SU-DHL-6 (cell line): ENCODE results near the gene UBE2E1.

ENCODE experiments used
- H2AFZ ChIP-seq: fragments of 200-600 bp; sonication (generic); 2 replicates; pipeline ENCODE4 v1.6.1; 2014; ENCODE audit warnings: low read depth, mild to moderate bottlenecking, moderate library complexity, mixed read lengths, antibody characterized with exemption, low read length; ENCODE audit not compliant: severe bottlenecking
- H3F3A ChIP-seq: fragments of 200-600 bp; shearing (Covaris generic); 2 replicates; pipeline ENCODE4 v1.6.0; 2016; ENCODE audit warnings: antibody characterized with exemption, mild to moderate bottlenecking; ENCODE audit not compliant: insufficient read depth
- H3K27ac ChIP-seq: fragments of 200-600 bp; sonication (generic); 2 replicates; pipeline ENCODE4 v1.5.1; 2016; ENCODE audit warnings: low read depth, mild to moderate bottlenecking, low read length, moderate library complexity, mixed read lengths
- H3K27me3 ChIP-seq: fragments of 200-600 bp; sonication (generic), shearing (Covaris generic); 2 replicates; pipeline ENCODE4 v1.6.0; 2014; ENCODE audit warnings: mild to moderate bottlenecking, low read length
- H3K36me3 ChIP-seq: fragments of 200-600 bp; sonication (generic); 2 replicates; pipeline ENCODE4 v1.6.1; 2014; ENCODE audit warnings: mild to moderate bottlenecking, low read length, mixed read lengths
- H3K4me2 ChIP-seq: fragments of 300-600, 200-600 bp; shearing (Covaris generic), sonication (generic); 2 replicates; pipeline ENCODE4 v1.6.0; 2014; ENCODE audit warnings: low read length, low read depth, mild to moderate bottlenecking; ENCODE audit not compliant: poor library complexity, severe bottlenecking
- H3K4me3 ChIP-seq: fragments of 200-600 bp; sonication (generic); 2 replicates; pipeline ENCODE4 v1.5.1; 2014; ENCODE audit warnings: antibody characterized with exemption, low read length, mild to moderate bottlenecking, mixed read lengths; ENCODE audit not compliant: insufficient read depth, poor library complexity, severe bottlenecking
- H3K79me2 ChIP-seq: fragments of 200-600 bp; sonication (generic); 2 replicates; pipeline ENCODE4 v1.6.1; 2014; ENCODE audit warnings: mild to moderate bottlenecking, low read length, moderate library complexity; ENCODE audit not compliant: insufficient read depth
- H3K9ac ChIP-seq: fragments of 200-600 bp; sonication (generic); 2 replicates; pipeline ENCODE4 v1.7.0; 2014; ENCODE audit warnings: mild to moderate bottlenecking, low read length
- H3K9me2 ChIP-seq: fragments of 200-600 bp; sonication (generic); replicated peaks from 2 replicates; pipeline ENCODE4 v1.6.1; 2014; ENCODE audit warnings: low read length; ENCODE audit not compliant: insufficient read depth
- H3K9me3 ChIP-seq: fragments of 200-600 bp; sonication (generic); 2 replicates; pipeline ENCODE4 v1.6.1; 2014; ENCODE audit warnings: low read length, mixed read lengths; ENCODE audit not compliant: insufficient read depth
- H4K20me1 ChIP-seq: fragments of 200-600 bp; sonication (generic); 2 replicates; pipeline ENCODE4 v1.6.1; 2014; ENCODE audit warnings: low read depth, mild to moderate bottlenecking, antibody characterized with exemption, low read length, moderate library complexity, mixed read lengths
- EZH2phosphoT487 ChIP-seq: fragments of 200-600 bp; sonication (generic), shearing (Covaris generic); conservative IDR thresholded peaks from 2 replicates; pipeline ENCODE4 v1.6.1; 2018; ENCODE audit warnings: mild to moderate bottlenecking, antibody characterized with exemption, low read length, moderate library complexity, mixed read lengths
- TF ChIP-seq, protein P1 (sequence below): fragments of 200-600 bp; sonication (generic); IDR thresholded peaks from one replicate; pipeline ENCODE4 v1.5.1; 2017; ENCODE audit warnings: antibody characterized with exemption, mild to moderate bottlenecking, low read length, moderate library complexity; ENCODE audit not compliant: insufficient read depth, poor library complexity, severe bottlenecking

Gene UBE2E1

DNA sequence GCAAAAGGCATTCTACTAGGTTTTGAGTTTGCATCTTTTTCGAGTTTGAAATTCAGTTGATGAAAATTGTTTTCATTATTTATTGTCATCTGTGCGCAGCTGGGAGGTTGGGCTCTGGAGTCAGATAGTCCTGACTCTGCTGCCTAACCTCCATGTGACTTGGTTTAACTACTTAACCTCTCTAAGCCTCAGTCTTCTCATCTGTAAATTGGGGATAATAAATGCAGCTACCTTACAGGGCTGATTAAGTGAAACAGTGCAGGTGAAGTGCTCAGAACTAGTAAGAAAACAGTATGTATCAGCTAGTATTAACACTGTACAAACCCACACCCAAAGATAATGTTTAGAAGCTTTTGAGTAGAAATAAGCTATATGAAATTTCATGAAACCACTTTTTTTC lies 14.1 kb upstream of the UBE2E1 start:
- H3K4me2 ChIP-seq, result no peak overlapping the region
- no peaks in the 10 kb centered on the region for H3K27me3 ChIP-seq
- H3K36me3 ChIP-seq, result no peaks in the 10 kb centered on the region

DNA sequence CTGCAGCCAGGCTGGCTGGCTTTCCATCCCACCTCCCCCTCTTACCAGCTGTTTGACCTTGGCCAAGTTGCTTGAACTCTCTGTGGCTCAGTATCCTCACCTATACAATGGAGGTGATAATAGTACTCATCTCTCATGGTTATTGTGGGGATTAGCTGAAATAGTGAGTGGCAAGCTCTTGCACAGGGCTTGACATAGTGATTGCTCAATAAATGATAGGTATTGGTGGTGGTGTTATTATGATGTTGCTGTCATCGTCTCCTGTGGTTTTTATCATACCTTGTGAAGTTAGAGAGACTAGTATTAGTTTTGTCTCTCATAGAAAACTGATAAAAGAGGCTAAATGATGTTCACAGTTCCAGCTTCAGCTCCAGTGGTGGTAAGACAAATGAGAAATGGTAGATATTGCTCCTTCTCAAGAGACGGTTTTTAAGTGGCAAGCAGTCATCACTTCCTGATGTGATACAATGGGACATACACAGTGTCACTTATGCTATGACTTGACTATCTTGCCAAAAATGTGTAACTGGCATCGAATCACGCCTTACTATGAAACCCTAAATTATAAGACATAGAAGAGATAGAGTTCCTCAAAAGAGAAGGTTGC lies 12.1 kb upstream of the UBE2E1 start:
- Histone ChIP-seq H2AFZ (no peak overlapping the region), H3K36me3 (no peaks in the 10 kb centered on the region), H3K9me3 (no peaks in the 10 kb centered on the region), H3K79me2 (no peaks in the 10 kb centered on the region), H3K27ac (no peak overlapping the region), H3K9me2 (no peaks in the 10 kb centered on the region), H3K27me3 (no peaks in the 10 kb centered on the region), H3K4me2 (no peak overlapping the region), H3F3A (no peaks in the 10 kb centered on the region), H3K9ac (no peak overlapping the region), H4K20me1 (no peaks in the 10 kb centered on the region), H3K4me3 (no peak overlapping the region)
- TF ChIP-seq EZH2phosphoT487, result no peak
- TF ChIP-seq, protein P1, sequence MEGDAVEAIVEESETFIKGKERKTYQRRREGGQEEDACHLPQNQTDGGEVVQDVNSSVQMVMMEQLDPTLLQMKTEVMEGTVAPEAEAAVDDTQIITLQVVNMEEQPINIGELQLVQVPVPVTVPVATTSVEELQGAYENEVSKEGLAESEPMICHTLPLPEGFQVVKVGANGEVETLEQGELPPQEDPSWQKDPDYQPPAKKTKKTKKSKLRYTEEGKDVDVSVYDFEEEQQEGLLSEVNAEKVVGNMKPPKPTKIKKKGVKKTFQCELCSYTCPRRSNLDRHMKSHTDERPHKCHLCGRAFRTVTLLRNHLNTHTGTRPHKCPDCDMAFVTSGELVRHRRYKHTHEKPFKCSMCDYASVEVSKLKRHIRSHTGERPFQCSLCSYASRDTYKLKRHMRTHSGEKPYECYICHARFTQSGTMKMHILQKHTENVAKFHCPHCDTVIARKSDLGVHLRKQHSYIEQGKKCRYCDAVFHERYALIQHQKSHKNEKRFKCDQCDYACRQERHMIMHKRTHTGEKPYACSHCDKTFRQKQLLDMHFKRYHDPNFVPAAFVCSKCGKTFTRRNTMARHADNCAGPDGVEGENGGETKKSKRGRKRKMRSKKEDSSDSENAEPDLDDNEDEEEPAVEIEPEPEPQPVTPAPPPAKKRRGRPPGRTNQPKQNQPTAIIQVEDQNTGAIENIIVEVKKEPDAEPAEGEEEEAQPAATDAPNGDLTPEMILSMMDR, result no peak

More for the DNA sequence above, 14.1 kb upstream of the UBE2E1 start:
- Histone ChIP-seq H3K9me3 (no peaks in the 10 kb centered on the region), H4K20me1 (no peaks in the 10 kb centered on the region), H2AFZ (no peak overlapping the region), H3K9me2 (no peaks in the 10 kb centered on the region), H3K27ac (no peak overlapping the region), H3K79me2 (no peaks in the 10 kb centered on the region), H3F3A (no peaks in the 10 kb centered on the region), H3K9ac (no peak overlapping the region), H3K4me3 (no peak overlapping the region)
- TF ChIP-seq, protein P1, result no peak
- TF ChIP-seq EZH2phosphoT487, result no peak

DNA sequence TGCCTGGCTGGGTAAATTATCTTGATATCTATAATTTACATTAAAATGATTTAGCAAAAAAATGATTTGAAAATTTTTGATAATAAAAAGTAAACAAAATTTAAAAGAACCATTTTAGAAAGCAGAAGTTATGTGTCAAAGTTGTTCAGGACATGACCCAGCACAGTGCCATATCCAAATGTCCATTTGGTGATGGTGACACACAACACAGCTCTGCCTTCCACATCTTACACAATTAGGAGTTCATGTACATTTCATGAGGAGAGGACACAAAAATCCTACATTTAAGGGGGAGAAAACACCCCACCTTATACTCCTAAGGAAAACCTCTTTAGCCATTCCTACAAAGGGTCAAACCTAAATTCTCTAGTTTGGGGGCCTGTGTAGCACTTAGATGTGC lies 10.7 kb upstream of the UBE2E1 start:
- no peaks in the 10 kb centered on the region for H3K79me2 ChIP-seq
- H3K9ac ChIP-seq, result no peak overlapping the region
- no peaks in the 10 kb centered on the region for H3K27me3 ChIP-seq
- H4K20me1 ChIP-seq, result no peaks in the 10 kb centered on the region
- no peak overlapping the region for H2AFZ ChIP-seq
- no peaks in the 10 kb centered on the region for H3K36me3 ChIP-seq
- TF ChIP-seq, protein P1, result no peak
- TF ChIP-seq EZH2phosphoT487, result no peak
- H3F3A ChIP-seq, result no peaks in the 10 kb centered on the region
- no peak overlapping the region for H3K4me3 ChIP-seq
- H3K9me2 ChIP-seq, result no peaks in the 10 kb centered on the region
- no peak overlapping the region for H3K4me2 ChIP-seq
- no peak overlapping the region for H3K27ac ChIP-seq
- H3K9me3 ChIP-seq, result no peaks in the 10 kb centered on the region
